SK-N-SH (cell line): ENCODE data around the gene COL4A2. TPM values are rescaled to one million over a fixed set of nuclear protein-coding genes. Genes with fewer than 3 reads are reported as not detected.

Experiments used
- CTCF ChIA-PET: fragments of 300-600, 350-600 bp; formaldehyde crosslinking; extraction: SDS; loops from one replicate; lab custom pipeline; 2021; lab: Yijun Ruan, JAX
- POLR2A ChIA-PET: fragments of 350-600 bp; sonication (Branson Sonifier 250); formaldehyde crosslinking; extraction: SDS; loops from one replicate; lab custom pipeline; 2020; ENCODE audit warnings: antibody characterized with exemption, inconsistent platforms; lab: Yijun Ruan, JAX
- DNase-seq: peaks from one replicate; pipeline ENCODE4 v3.0.0; 2012
- H2AFZ ChIP-seq: fragments of 200-600 bp; sonication (generic); 2 replicates; pipeline ENCODE4 v1.8.1; 2016; ENCODE audit warnings: antibody characterized with exemption, mild to moderate bottlenecking, low read depth
- H3F3A ChIP-seq: fragments of 200-600 bp; sonication (generic); replicated peaks from 2 replicates; pipeline ENCODE3; 2016; ENCODE audit warnings: antibody characterized with exemption, mild to moderate bottlenecking; ENCODE audit not compliant: insufficient read depth
- H3K27ac ChIP-seq, 2 experiments: fragments of 200-500 bp in 1 of 2; fragments of 200-600 bp in 1 of 2; sonication (Bioruptor generic) in 1 of 2; sonication (generic), shearing (Covaris generic) in 1 of 2; 2 replicates each; pipeline versions ENCODE4 v1.5.1 to v1.6.1; 2014 to 2016; ENCODE audit warnings: low read depth in 2 of 2, inconsistent platforms in 1 of 2, low read length in 1 of 2, mild to moderate bottlenecking in 1 of 2, mixed read lengths in 1 of 2
- H3K27me3 ChIP-seq: fragments of 200-600 bp; sonication (generic), shearing (Covaris generic); 2 replicates; pipeline ENCODE4 v1.6.1; 2016; ENCODE audit warnings: mixed run types; ENCODE audit not compliant: insufficient read depth
- H3K36me3 ChIP-seq, 2 experiments: fragments of 200-500 bp in 1 of 2; fragments of 200-600 bp in 1 of 2; sonication (Bioruptor generic) in 1 of 2; sonication (generic) in 1 of 2; replicated peaks in 1 of 2; 2 replicates each; pipeline versions ENCODE3 to v1.5.1; 2014 to 2016; ENCODE audit warnings: low read length in 1 of 2, mild to moderate bottlenecking in 1 of 2; ENCODE audit not compliant: insufficient read depth in 2 of 2, control insufficient read depth in 1 of 2
- H3K4me1 ChIP-seq, 2 experiments: fragments of 200-500 bp in 1 of 2; fragments of 200-600 bp in 1 of 2; sonication (Bioruptor generic) in 1 of 2; sonication (generic), shearing (Covaris generic) in 1 of 2; 2 replicates each; pipeline versions ENCODE4 v1.5.1 to v1.6.1; 2014 to 2016; ENCODE audit warnings: low read depth in 1 of 2, low read length in 1 of 2, mixed run types in 1 of 2; ENCODE audit not compliant: insufficient read depth in 2 of 2, control insufficient read depth in 1 of 2
- H3K4me2 ChIP-seq: fragments of 200-600 bp; sonication (generic), shearing (Covaris generic); 2 replicates; pipeline ENCODE4 v1.6.1; 2017; ENCODE audit warnings: mixed run types
- H3K4me3 ChIP-seq, 2 experiments: fragments of 200-500 bp in 1 of 2; fragments of 200-600 bp in 1 of 2; sonication (Bioruptor generic) in 1 of 2; sonication (generic), shearing (Covaris generic) in 1 of 2; 2 replicates each; pipeline versions ENCODE4 v1.5.1 to v1.8.1; 2014 to 2016; ENCODE audit warnings: low read depth in 2 of 2, inconsistent platforms in 1 of 2, low read length in 1 of 2, mild to moderate bottlenecking in 1 of 2, mixed read lengths in 1 of 2, moderate library complexity in 1 of 2
- H3K79me2 ChIP-seq: fragments of 200-600 bp; sonication (generic); 2 replicates; pipeline ENCODE4 v1.8.1; 2017; ENCODE audit warnings: mild to moderate bottlenecking; ENCODE audit not compliant: insufficient read depth
- H3K9ac ChIP-seq: fragments of 200-600 bp; sonication (generic); 2 replicates; pipeline ENCODE4 v1.6.1; 2017; ENCODE audit warnings: mixed run types
- H3K9me2 ChIP-seq: fragments of 200-600 bp; sonication (generic); 2 replicates; pipeline ENCODE4 v1.6.1; 2017; ENCODE audit warnings: mixed run types
- H3K9me3 ChIP-seq: fragments of 200-600 bp; sonication (generic); 2 replicates; pipeline ENCODE4 v1.6.1; 2017; ENCODE audit warnings: mixed run types, mild to moderate bottlenecking, moderate library complexity
- H4K20me1 ChIP-seq: fragments of 200-600 bp; sonication (generic); 2 replicates; pipeline ENCODE4 v1.6.1; 2017; ENCODE audit warnings: mild to moderate bottlenecking, mixed run types; ENCODE audit not compliant: insufficient read depth
- ELF1 ChIP-seq: IDR thresholded peaks from 2 replicates; pipeline ENCODE4 v1.4.0; 2012
- EP300 ChIP-seq, 2 experiments: IDR thresholded peaks; 2 replicates each; pipeline versions ENCODE4 v1.4.0 to v1.6.1; 2012; ENCODE audit warnings: borderline replicate concordance in 1 of 2, low read depth in 1 of 2, low read length in 1 of 2
- EZH2phosphoT487 ChIP-seq: fragments of 200-600 bp; sonication (generic); IDR thresholded peaks from 2 replicates; pipeline ENCODE4 v1.6.1; 2017; ENCODE audit warnings: low read depth, mixed run types, mild to moderate bottlenecking, antibody characterized with exemption, moderate library complexity, borderline replicate concordance
- FOSL2 ChIP-seq: IDR thresholded peaks from 2 replicates; pipeline ENCODE4 v1.4.0; 2012; ENCODE audit warnings: low read depth, mild to moderate bottlenecking, moderate library complexity, borderline replicate concordance
- FOXM1 ChIP-seq: IDR thresholded peaks from 2 replicates; pipeline ENCODE4 v1.4.0; 2012; ENCODE audit warnings: low read depth, mild to moderate bottlenecking
- GABPA ChIP-seq: IDR thresholded peaks from 2 replicates; pipeline ENCODE4 v1.4.0; 2012; ENCODE audit warnings: low read depth, mild to moderate bottlenecking
- GATA2 ChIP-seq: sonication (generic); formaldehyde crosslinking; IDR thresholded peaks from 2 replicates; pipeline ENCODE4 v1.5.0; 2020; ENCODE audit warnings: mild to moderate bottlenecking, missing genetic modification reagents
- JUND ChIP-seq: IDR thresholded peaks from 2 replicates; pipeline ENCODE4 v1.4.0; 2012
- MXI1 ChIP-seq: IDR thresholded peaks from 2 replicates; pipeline ENCODE4 v1.6.1; 2012; ENCODE audit warnings: mild to moderate bottlenecking, low read depth, low read length, improper control_type of control experiment
- NFIC ChIP-seq: IDR thresholded peaks from 2 replicates; pipeline ENCODE4 v1.4.0; 2012; ENCODE audit warnings: borderline replicate concordance
- PBX3 ChIP-seq: IDR thresholded peaks from 2 replicates; pipeline ENCODE4; 2012
- RCOR1 ChIP-seq: fragments of 150-350 bp; IDR thresholded peaks from 2 replicates; pipeline ENCODE4 v1.6.1; 2017; ENCODE audit warnings: antibody characterized with exemption, low read length
- RFX5 ChIP-seq: IDR thresholded peaks from 2 replicates; pipeline ENCODE4 v1.6.1; 2012; ENCODE audit warnings: mild to moderate bottlenecking, improper control_type of control experiment, low read length
- RXRA ChIP-seq: IDR thresholded peaks from 2 replicates; pipeline ENCODE4 v1.4.0; 2012; ENCODE audit warnings: low read depth, mild to moderate bottlenecking, borderline replicate concordance
- SIN3A ChIP-seq: IDR thresholded peaks from 2 replicates; pipeline ENCODE4 v1.6.1; 2012; ENCODE audit warnings: low read depth, mild to moderate bottlenecking, low read length, moderate library complexity, borderline replicate concordance
- SMC3 ChIP-seq: IDR thresholded peaks from 2 replicates; pipeline ENCODE4 v1.6.1; 2012; ENCODE audit warnings: low read depth, low read length, improper control_type of control experiment
- TAF1 ChIP-seq: IDR thresholded peaks from 2 replicates; pipeline ENCODE4 v1.6.1; 2012; ENCODE audit warnings: low read depth, mild to moderate bottlenecking, low read length, moderate library complexity, borderline replicate concordance
- TCF12 ChIP-seq: IDR thresholded peaks from 2 replicates; pipeline ENCODE4 v1.4.0; 2012
- TEAD4 ChIP-seq: IDR thresholded peaks from 2 replicates; pipeline ENCODE4 v1.4.0; 2012; ENCODE audit warnings: mild to moderate bottlenecking, borderline replicate concordance; ENCODE audit not compliant: insufficient read depth
- WGBS: methylation state at CpG from one replicate; pipeline ENCODE4 v1.1.6; 2017; ENCODE audit warnings: low lambda C conversion rate; 5-methylcytosine and 5-hydroxymethylcytosine counted together
- polyA plus RNA-seq, 3 experiments: library from polyadenylated mRNA; depleted of rRNA; stranded (reverse); fragments of >200 nt; gene quantifications; 2 replicates each; pipeline ENCODE4 v1.2.3, GENCODE V29; 2012
- TF ChIP-seq, protein P1 (sequence below): IDR thresholded peaks from 2 replicates; pipeline ENCODE4 v1.4.0; 2012; ENCODE audit warnings: low read depth, borderline replicate concordance
- TF ChIP-seq, protein P2 (sequence below): fragments of 150-350 bp; IDR thresholded peaks from 2 replicates; pipeline ENCODE4 v1.6.1; 2016; ENCODE audit warnings: mild to moderate bottlenecking, low read depth, low read length
- TF ChIP-seq, protein P3 (sequence below): IDR thresholded peaks from 2 replicates; pipeline ENCODE4 v1.6.1; 2012; ENCODE audit warnings: mild to moderate bottlenecking, low read depth, low read length, moderate library complexity

The COL4A2 gene
- polyA plus RNA-seq, 1 of the 3 experiments (the other 2 are of a cell fraction): 137 TPM

- no peak for DNase-seq
- Histone ChIP-seq H3K27me3 (no peaks in the 10 kb centered on the region), H3K4me3 (no peak overlapping the region), H4K20me1 (no peaks in the 10 kb centered on the region), H3K9me2 (no peaks in the 10 kb centered on the region), H3K4me2 (no peak overlapping the region), H3K27ac (no peak overlapping the region), H3F3A (no peaks in the 10 kb centered on the region), H3K9me3 (no peaks in the 10 kb centered on the region), H3K36me3 (peaks cover 8 to 40% of the 10 kb centered on the region in 2 experiments), H3K4me1 (peaks cover 0 to 39% of the 10 kb centered on the region in 2 experiments; a peak in 2 of 4 replicates), H2AFZ (no peak overlapping the region), H3K79me2 (no peaks in the 10 kb centered on the region), H3K9ac (no peak overlapping the region)
- WGBS: 93% methylated on average over 21 of the region's 21 CpGs
- ChIA-PET POLR2A (interaction anchor here (0.6 kb wide), 1 partner anchor 606 kb away, joined by 3 read pairs; no protein-coding TSS in a partner anchor), CTCF (interaction anchor here (0.5 to 2.7 kb wide), 2 partner anchors 19 to 580 kb away, joined by 3 to 8 read pairs; no protein-coding TSS in a partner anchor)
- TF ChIP-seq NFIC (no peak), RCOR1 (no peak), GABPA (no peak), GATA2 (CRISPR knock-in tag) (no peak), TAF1 (no peak), TCF12 (no peak), RXRA (no peak), JUND (no peak)
These were observed 167.6 kb downstream of the COL4A2 start for GRCh38 chr13:110474713-110475112.

DNA sequence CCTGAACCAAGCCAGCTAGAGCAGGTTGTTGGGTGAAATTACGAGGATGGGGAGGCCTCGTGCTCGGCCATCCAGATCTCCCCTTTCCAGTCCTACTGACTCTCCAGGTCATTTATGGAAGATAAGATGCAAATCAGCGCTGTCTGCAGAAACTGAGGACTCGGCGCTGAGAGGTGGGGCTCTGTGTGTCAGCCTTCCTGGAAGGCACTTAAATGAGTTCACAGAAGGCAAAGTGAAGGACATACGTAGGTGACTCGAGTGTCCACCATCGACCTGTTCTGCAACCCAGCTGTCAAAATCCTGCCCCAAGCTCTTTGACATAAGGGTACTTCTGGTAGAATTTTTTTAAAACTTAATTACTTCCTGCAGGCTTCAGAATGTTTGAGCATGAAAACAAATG is 168.0 kb downstream of the COL4A2 start:
- H3K9ac ChIP-seq: no peak overlapping the region
- H3F3A ChIP-seq: no peaks in the 10 kb centered on the region
- no peaks in the 10 kb centered on the region for H3K79me2 ChIP-seq
- CTCF ChIA-PET: interaction anchor here (0.5 to 2.7 kb wide), 3 partner anchors 20 to 580 kb away, joined by 3 to 8 read pairs (median 3); no protein-coding TSS in a partner anchor
- no peak overlapping the region for H3K4me2 ChIP-seq
- H4K20me1 ChIP-seq: no peaks in the 10 kb centered on the region
- H3K4me3 ChIP-seq: no peak overlapping the region
- no peak for DNase-seq
- peaks cover 0 to 37% of the 10 kb centered on the region in 2 experiments; a peak in 2 of 4 replicates for H3K4me1 ChIP-seq
- peaks cover 8 to 42% of the 10 kb centered on the region in 2 experiments for H3K36me3 ChIP-seq
- no peaks in the 10 kb centered on the region for H3K9me2 ChIP-seq
- H3K27ac ChIP-seq: no peak overlapping the region
- WGBS: 77% methylated on average over 9 of the region's 9 CpGs
- no peaks in the 10 kb centered on the region for H3K9me3 ChIP-seq
- H3K27me3 ChIP-seq: no peaks in the 10 kb centered on the region
- POLR2A ChIA-PET: interaction anchor here (0.6 kb wide), 1 partner anchor 606 kb away, joined by 3 read pairs; no protein-coding TSS in a partner anchor
- no peak overlapping the region for H2AFZ ChIP-seq
- TF ChIP-seq MXI1 (no peak), SMC3 (no peak), RFX5 (no peak), EZH2phosphoT487 (no peak), GATA2 (CRISPR knock-in tag) (no peak), SIN3A (no peak), TEAD4 (no peak), ELF1 (no peak), EP300 (IDR thresholded peaks at IDR 0.05; ENCODE audit: borderline replicate concordance in 1 of 2, low read depth in 1 of 2, low read length in 1 of 2) (no peak), FOXM1 (no peak), FOSL2 (no peak), PBX3 (no peak)
- TF ChIP-seq, protein P1, sequence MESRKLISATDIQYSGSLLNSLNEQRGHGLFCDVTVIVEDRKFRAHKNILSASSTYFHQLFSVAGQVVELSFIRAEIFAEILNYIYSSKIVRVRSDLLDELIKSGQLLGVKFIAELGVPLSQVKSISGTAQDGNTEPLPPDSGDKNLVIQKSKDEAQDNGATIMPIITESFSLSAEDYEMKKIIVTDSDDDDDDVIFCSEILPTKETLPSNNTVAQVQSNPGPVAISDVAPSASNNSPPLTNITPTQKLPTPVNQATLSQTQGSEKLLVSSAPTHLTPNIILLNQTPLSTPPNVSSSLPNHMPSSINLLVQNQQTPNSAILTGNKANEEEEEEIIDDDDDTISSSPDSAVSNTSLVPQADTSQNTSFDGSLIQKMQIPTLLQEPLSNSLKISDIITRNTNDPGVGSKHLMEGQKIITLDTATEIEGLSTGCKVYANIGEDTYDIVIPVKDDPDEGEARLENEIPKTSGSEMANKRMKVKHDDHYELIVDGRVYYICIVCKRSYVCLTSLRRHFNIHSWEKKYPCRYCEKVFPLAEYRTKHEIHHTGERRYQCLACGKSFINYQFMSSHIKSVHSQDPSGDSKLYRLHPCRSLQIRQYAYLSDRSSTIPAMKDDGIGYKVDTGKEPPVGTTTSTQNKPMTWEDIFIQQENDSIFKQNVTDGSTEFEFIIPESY: no peak
- TF ChIP-seq, protein P2, sequence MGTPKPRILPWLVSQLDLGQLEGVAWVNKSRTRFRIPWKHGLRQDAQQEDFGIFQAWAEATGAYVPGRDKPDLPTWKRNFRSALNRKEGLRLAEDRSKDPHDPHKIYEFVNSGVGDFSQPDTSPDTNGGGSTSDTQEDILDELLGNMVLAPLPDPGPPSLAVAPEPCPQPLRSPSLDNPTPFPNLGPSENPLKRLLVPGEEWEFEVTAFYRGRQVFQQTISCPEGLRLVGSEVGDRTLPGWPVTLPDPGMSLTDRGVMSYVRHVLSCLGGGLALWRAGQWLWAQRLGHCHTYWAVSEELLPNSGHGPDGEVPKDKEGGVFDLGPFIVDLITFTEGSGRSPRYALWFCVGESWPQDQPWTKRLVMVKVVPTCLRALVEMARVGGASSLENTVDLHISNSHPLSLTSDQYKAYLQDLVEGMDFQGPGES: no peak
- TF ChIP-seq, protein P3, sequence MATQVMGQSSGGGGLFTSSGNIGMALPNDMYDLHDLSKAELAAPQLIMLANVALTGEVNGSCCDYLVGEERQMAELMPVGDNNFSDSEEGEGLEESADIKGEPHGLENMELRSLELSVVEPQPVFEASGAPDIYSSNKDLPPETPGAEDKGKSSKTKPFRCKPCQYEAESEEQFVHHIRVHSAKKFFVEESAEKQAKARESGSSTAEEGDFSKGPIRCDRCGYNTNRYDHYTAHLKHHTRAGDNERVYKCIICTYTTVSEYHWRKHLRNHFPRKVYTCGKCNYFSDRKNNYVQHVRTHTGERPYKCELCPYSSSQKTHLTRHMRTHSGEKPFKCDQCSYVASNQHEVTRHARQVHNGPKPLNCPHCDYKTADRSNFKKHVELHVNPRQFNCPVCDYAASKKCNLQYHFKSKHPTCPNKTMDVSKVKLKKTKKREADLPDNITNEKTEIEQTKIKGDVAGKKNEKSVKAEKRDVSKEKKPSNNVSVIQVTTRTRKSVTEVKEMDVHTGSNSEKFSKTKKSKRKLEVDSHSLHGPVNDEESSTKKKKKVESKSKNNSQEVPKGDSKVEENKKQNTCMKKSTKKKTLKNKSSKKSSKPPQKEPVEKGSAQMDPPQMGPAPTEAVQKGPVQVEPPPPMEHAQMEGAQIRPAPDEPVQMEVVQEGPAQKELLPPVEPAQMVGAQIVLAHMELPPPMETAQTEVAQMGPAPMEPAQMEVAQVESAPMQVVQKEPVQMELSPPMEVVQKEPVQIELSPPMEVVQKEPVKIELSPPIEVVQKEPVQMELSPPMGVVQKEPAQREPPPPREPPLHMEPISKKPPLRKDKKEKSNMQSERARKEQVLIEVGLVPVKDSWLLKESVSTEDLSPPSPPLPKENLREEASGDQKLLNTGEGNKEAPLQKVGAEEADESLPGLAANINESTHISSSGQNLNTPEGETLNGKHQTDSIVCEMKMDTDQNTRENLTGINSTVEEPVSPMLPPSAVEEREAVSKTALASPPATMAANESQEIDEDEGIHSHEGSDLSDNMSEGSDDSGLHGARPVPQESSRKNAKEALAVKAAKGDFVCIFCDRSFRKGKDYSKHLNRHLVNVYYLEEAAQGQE: no peak
